GM10266 (cell line): Measurements from ENCODE around the gene RALGPS1.

Source experiments
- DNase-seq: peaks from one replicate; pipeline ENCODE4 v3.0.0; 2012; ENCODE audit errors: extremely low spot score
- CTCF ChIP-seq: IDR thresholded peaks from 2 replicates; pipeline ENCODE4 v1.5.1; 2012; ENCODE audit warnings: mild to moderate bottlenecking, low read depth; ENCODE audit not compliant: control insufficient read depth, insufficient read depth; ENCODE audit errors: missing control alignments

RALGPS1 gene

DNA sequence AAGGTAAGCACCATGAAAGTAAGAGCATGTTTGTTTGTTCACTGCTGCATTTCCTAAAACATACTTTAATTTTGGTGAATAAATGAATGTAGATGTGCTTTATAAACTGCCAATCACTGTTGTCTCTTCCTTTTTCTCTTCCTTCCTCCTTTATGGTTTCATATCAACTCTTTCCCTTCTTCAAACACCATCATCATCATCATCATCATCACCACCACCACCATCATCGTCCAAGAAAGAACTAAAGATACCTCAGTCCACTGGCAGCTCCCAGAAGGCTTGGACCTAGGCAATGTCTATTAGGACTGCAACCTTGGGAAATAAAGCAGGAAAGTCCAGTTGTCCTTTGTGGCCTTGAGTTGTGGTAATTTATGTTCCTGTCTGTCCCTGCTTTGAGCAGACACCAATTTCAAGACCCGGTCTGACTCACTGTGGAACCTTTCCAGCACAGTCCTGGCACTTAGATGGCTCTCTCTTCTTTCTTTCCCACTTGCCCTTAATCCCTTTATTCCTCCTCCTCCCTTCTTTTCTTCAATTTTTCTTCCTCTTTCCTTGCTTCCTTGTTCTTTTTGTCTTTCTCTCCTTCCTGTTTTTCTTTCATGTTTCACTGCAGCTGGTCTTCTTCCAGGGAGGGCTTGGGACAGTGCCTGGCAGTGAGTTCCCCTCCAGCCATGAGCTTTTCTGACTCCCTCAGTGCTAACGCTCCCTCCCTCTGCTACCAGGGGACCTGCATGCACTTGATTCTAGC lies 108.5 kb downstream of the RALGPS1 start:
- no peak for TF ChIP-seq CTCF
- no peak for DNase-seq

DNA sequence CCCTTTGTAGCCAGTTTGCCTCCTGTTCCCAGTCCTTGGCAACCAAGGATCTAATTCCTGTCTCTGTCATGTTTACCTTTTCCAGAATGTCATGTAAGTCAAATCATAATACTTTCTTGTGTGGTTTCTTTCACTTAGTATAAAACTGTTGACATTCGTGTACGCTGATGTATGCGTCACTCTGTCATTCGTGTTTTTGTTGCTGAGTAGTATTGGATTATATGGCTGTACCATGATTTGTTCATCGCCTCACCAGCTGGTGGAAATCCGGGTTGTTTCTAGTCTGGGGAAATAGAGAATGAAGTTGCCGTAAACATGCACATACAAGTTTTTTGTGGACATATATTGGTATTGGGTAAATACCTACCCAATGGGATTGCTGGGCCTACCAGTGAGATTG lies 110.5 kb downstream of the RALGPS1 start:
- TF ChIP-seq CTCF = no peak
- no peak for DNase-seq

- no peak for TF ChIP-seq CTCF
Observed at GRCh38 chr9:127027694-127028093, 113.1 kb downstream of the RALGPS1 start.

DNA sequence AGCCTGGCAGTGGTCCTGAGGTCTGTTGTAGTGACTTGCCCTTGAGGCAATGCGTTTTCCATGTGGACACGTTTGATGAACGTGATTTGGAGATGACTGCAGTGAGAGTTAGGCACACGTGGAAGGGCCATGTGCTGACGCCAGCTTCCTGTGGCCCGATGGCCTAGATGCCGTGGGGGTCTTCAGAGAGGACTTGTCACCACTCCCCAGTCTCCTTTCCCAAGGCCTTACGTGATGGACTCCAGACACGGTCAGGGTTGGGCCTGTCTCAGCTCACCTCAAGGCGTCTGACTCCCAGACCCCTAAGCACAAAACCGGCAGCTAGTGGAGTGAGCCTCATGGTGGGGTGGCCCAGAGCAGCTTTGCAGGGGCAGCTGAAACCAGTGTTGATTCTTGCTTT lies 115.0 kb downstream of the RALGPS1 start:
- TF ChIP-seq CTCF = no peak
- DNase-seq = no peak

More at GRCh38 chr9:127027694-127028093, 113.1 kb downstream of the RALGPS1 start:
- no peak for DNase-seq

- DNase-seq = no peak
- no peak for TF ChIP-seq CTCF
Observed at GRCh38 chr9:127030814-127031740, 116.5 kb downstream of the RALGPS1 start.

DNA sequence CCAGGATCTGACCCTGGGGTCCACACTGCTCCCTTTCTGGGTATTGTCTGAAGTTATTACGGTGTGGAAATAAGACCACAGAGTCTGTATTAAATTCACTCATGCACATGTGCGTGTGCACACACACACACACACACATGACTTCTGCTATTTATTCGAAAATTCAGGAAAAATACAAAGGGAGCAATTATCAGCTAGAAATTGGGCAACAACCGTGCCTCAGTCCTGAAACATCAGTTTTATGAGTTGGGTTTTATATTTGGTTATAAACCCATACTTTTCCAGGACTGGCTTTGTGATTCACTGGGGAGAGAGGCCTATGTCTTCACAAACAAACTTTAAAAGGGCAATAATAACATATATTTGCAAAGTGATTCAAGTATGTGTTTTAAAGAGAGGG lies 117.7 kb downstream of the RALGPS1 start:
- TF ChIP-seq CTCF = no peak
- no peak for DNase-seq

- no peak for DNase-seq
- TF ChIP-seq CTCF = no peak
Observed at GRCh38 chr9:127033061-127033460, 118.5 kb downstream of the RALGPS1 start.
